Kidney (tissue), 14 donors: ENCODE data around the gene AMOTL2. TPM values are rescaled to one million over a fixed set of nuclear protein-coding genes. Genes with fewer than 3 reads are reported as not detected.
A peak's percentile ranks its signal among the peaks of the same experiment; 100 is the strongest.

Experiments
- DNase-seq, 5 donors: peaks; one replicate each; pipeline ENCODE4 v3.0.0-alpha.2; 2013 to 2020
- FAIRE-seq: peaks from 2 replicates; lab custom pipeline; 2012; peaks lifted over from hg19 to GRCh38; lab: Jason Lieb, UNC
- H3K27ac ChIP-seq, 2 donors: one replicate each; pipeline ENCODE4 v1.7.0; 2013; ENCODE audit warnings: low read depth in 2 of 2, low read length in 2 of 2, inconsistent platforms in 1 of 2
- H3K27me3 ChIP-seq: one replicate; pipeline ENCODE4 v1.7.1; 2013; ENCODE audit warnings: low read length, inconsistent platforms; ENCODE audit not compliant: control insufficient read depth, insufficient read depth
- H3K36me3 ChIP-seq, 3 donors: one replicate each; pipeline versions ENCODE4 v1.7.0 to v1.7.1; 2013; ENCODE audit warnings: low read length in 3 of 3, control low read depth in 1 of 3, inconsistent platforms in 1 of 3; ENCODE audit not compliant: insufficient read depth in 3 of 3, control insufficient read depth in 2 of 3
- H3K4me1 ChIP-seq, 3 donors: one replicate each; pipeline versions ENCODE4 v1.7.0 to v1.7.1; 2013; ENCODE audit warnings: low read length in 3 of 3, inconsistent platforms in 1 of 3, low read depth in 1 of 3; ENCODE audit not compliant: control insufficient read depth in 2 of 3, insufficient read depth in 2 of 3
- H3K4me3 ChIP-seq, 3 donors: one replicate each; pipeline versions ENCODE4 v1.7.0 to v1.8.1; 2013; ENCODE audit warnings: low read length in 3 of 3, control low read depth in 1 of 3, inconsistent platforms in 1 of 3
- H3K9ac ChIP-seq, 3 donors: one replicate each; pipeline versions ENCODE4 v1.7.0 to v1.7.1; 2013; ENCODE audit warnings: low read length in 3 of 3, control low read depth in 1 of 3, inconsistent platforms in 1 of 3
- H3K9me3 ChIP-seq, 3 donors: one replicate each; pipeline versions ENCODE4 v1.7.0 to v1.7.1; 2013; ENCODE audit warnings: low read length in 3 of 3, control low read depth in 1 of 3, inconsistent platforms in 1 of 3; ENCODE audit not compliant: control insufficient read depth in 2 of 3, insufficient read depth in 1 of 3
- CTCF ChIP-seq: IDR thresholded peaks from 3 replicates; pipeline ENCODE4 v1.5.1; 2012; ENCODE audit warnings: mild to moderate bottlenecking, moderate library complexity, borderline replicate concordance; ENCODE audit not compliant: insufficient read depth; ENCODE audit errors: extremely low read depth
- intact Hi-C: fragments of 100-400 bp; cut with DNase I; formaldehyde crosslinking; loops from one replicate; pipeline ENCODE4 v1.11.1; 2022
- polyA plus RNA-seq: library from polyadenylated mRNA; stranded (reverse); fragments of 350-450 nt; fragmentation: Illumina TruSeq; extraction: RNeasy Lipid Tissue Mini Kit (QIAGEN cat#74804); gene quantifications from one replicate; pipeline ENCODE4 v1.2.3, GENCODE V29; 2014; ENCODE audit warnings: low read depth, low replicate concordance; ENCODE audit not compliant: insufficient read depth
- total RNA-seq: library from RNA; stranded (reverse); fragmentation: NEBNext Ultra II Directional; extraction: Animal tissue kit (Norgen Biotek cat#: 25700); gene quantifications from one replicate; pipeline ENCODE4 v1.2.1, GENCODE V29; 2021
- donor health status: control.
- donor health status: control.
- donor health status: control.
- donor health status: control.
- donor health status: control.
- donor health status: DM: yes; HTN: yes; CAD: no.
- donor health status: Normal renal cell carcinoma (clear cell type).

Gene AMOTL2
- total and polyA plus RNA-seq, 2 donors from 2014 or later, result 19.5 to 83.5 TPM

- no peak for FAIRE-seq
- peak overlapping the region in 1 of 3 donors; percentile 47 for H3K9ac ChIP-seq
- TF ChIP-seq CTCF, result no peak
- no peaks in the 10 kb centered on the region for H3K27me3 ChIP-seq
- peaks cover 17 to 90% (median 80%) of the 10 kb centered on the region in 3 donors for H3K4me1 ChIP-seq
- H3K4me3 ChIP-seq, result no peak overlapping the region
- peaks cover 22 to 71% (median 56%) of the 10 kb centered on the region in 3 donors for H3K36me3 ChIP-seq
- intact Hi-C loops, result no loop called here
- no peaks in the 10 kb centered on the region for H3K9me3 ChIP-seq
- no peak for DNase-seq
- H3K27ac ChIP-seq, result peak overlapping the region; percentile 74 to 81
These were observed 17.7 kb downstream of the AMOTL2 start for GRCh38 chr3:134356411-134357040.

- no peaks in the 10 kb centered on the region for H3K9me3 ChIP-seq
- peaks cover 17 to 89% (median 78%) of the 10 kb centered on the region in 3 donors for H3K4me1 ChIP-seq
- H3K4me3 ChIP-seq, result no peak overlapping the region
- H3K27ac ChIP-seq, result peak overlapping the region; percentile 73
- DNase-seq (no peak), FAIRE-seq (no peak)
- no peaks in the 10 kb centered on the region for H3K27me3 ChIP-seq
- intact Hi-C loops, result no loop called here
- no peak overlapping the region for H3K9ac ChIP-seq
- TF ChIP-seq CTCF, result no peak
- peaks cover 19 to 60% (median 50%) of the 10 kb centered on the region in 3 donors for H3K36me3 ChIP-seq
These were observed 18.8 kb downstream of the AMOTL2 start for GRCh38 chr3:134355416-134355815.

GRCh38 chr3:134354612-134355251 is 19.5 kb downstream of the AMOTL2 start:
- TF ChIP-seq CTCF, result no peak
- H3K27me3 ChIP-seq, result no peaks in the 10 kb centered on the region
- intact Hi-C loops, result no loop called here
- DNase-seq (no peak), FAIRE-seq (no peak)
- H3K9ac ChIP-seq, result peak overlapping the region in 1 of 3 donors; percentile 22
- H3K4me3 ChIP-seq, result no peak overlapping the region
- H3K36me3 ChIP-seq, result peaks cover 15 to 53% (median 43%) of the 10 kb centered on the region in 3 donors
- H3K9me3 ChIP-seq, result no peaks in the 10 kb centered on the region
- H3K27ac ChIP-seq, result peak overlapping the region; percentile 73
- H3K4me1 ChIP-seq, result peaks cover 17 to 82% (median 73%) of the 10 kb centered on the region in 3 donors
